ENCODE measurements around the gene AUTS2.

The AUTS2 gene

GRCh38 chr7:69859342-69859741 is 261.1 kb downstream of the AUTS2 start:
- H3K4me3 ChIP-seq (replicated peaks in 1 of 2; ENCODE audit: low read depth in 2 of 2, low read length in 2 of 2) = no peak overlapping the region
- TF ChIP-seq CTCF (IDR thresholded peaks at IDR 0.05; ENCODE audit: low read depth, low read length) = no peak
- no peak for DNase-seq (ENCODE audit: low read depth in 2 of 2)

- no peak for DNase-seq (ENCODE audit: low read depth in 2 of 2)
- no peak for TF ChIP-seq CTCF (IDR thresholded peaks at IDR 0.05; ENCODE audit: low read depth, low read length)
- H3K4me3 ChIP-seq (replicated peaks in 1 of 2; ENCODE audit: low read depth in 2 of 2, low read length in 2 of 2) = no peak overlapping the region
Observed at GRCh38 chr7:69860486-69860885, 262.2 kb downstream of the AUTS2 start.

GRCh38 chr7:69860941-69861622 is 262.8 kb downstream of the AUTS2 start:
- no peak for TF ChIP-seq CTCF (IDR thresholded peaks at IDR 0.05; ENCODE audit: low read depth, low read length)
- H3K4me3 ChIP-seq (replicated peaks in 1 of 2; ENCODE audit: low read depth in 2 of 2, low read length in 2 of 2) = no peak overlapping the region
- DNase-seq (ENCODE audit: low read depth in 2 of 2) = no peak

DNA sequence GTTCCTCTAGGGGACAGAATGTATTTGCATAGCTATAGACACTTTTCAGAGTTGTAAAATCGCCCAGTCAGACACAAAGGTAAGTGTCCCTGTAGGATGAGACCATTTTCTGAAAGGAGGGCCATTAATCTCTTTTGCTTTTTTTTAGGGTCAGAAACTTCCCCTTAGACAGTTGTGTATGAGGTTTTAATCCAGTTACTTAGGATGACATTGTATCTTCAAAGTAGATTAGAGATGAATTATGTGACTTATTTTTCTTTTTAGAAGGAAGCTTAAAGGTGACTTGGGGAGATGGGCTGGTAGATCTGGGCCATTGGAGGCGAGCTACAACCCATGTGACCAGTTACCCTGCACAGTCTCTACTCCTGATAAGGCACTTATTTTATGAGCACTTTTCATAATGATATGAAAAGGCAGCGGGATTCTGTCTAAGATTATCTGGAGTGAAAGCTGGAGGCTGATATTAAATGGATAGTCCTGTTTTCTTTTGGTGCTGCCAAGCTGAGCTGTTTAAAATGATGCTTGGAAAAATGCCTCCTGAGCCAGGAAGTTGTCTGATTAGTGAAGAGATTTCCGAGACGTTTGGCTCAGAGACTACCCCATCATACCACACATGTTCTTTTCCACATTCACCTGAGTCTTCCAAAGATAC is 264.3 kb downstream of the AUTS2 start:
- TF ChIP-seq CTCF (IDR thresholded peaks at IDR 0.05; ENCODE audit: low read depth, low read length) = no peak
- no peak overlapping the region for H3K4me3 ChIP-seq (replicated peaks in 1 of 2; ENCODE audit: low read depth in 2 of 2, low read length in 2 of 2)
- no peak for DNase-seq (ENCODE audit: low read depth in 2 of 2)

GRCh38 chr7:69864274-69864673 is 266.0 kb downstream of the AUTS2 start:
- no peak for TF ChIP-seq CTCF (IDR thresholded peaks at IDR 0.05; ENCODE audit: low read depth, low read length)
- H3K4me3 ChIP-seq (replicated peaks in 1 of 2; ENCODE audit: low read depth in 2 of 2, low read length in 2 of 2) = no peak overlapping the region
- DNase-seq (ENCODE audit: low read depth in 2 of 2) = no peak

DNA sequence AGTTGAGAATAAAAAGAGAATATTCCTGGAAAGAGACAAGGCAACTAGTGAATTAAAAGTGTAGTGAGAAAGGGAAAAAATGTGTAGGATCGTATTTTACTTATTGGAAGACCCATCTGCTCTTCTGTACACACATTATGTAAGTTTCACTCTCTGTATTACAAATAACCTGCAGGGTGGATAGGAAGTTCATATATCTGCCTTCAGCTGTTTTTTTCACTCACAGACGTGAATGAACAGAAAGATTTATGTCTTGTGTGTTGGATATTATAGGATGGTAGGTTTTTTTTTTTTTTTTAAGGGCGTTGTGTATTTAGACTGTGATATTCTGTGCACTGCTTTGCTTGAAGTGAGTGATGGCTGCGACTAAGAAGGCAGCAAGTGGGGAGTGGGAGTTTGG is 266.5 kb downstream of the AUTS2 start:
- no peak overlapping the region for H3K4me3 ChIP-seq (replicated peaks in 1 of 2; ENCODE audit: low read depth in 2 of 2, low read length in 2 of 2)
- DNase-seq (ENCODE audit: low read depth in 2 of 2) = no peak
- TF ChIP-seq CTCF (IDR thresholded peaks at IDR 0.05; ENCODE audit: low read depth, low read length) = no peak
